Measurements from ENCODE around the gene LRRC4C.

The LRRC4C gene

GRCh38 chr11:40421208-40421981, 1038.1 kb downstream of the LRRC4C start:
- no peak for DNase-seq

- DNase-seq: no peak
Observed at GRCh38 chr11:40417627-40418026, 1041.8 kb downstream of the LRRC4C start.

- DNase-seq: no peak
Observed at GRCh38 chr11:40407355-40407754, 1052.1 kb downstream of the LRRC4C start.

- DNase-seq: no peak
Observed at GRCh38 chr11:40405614-40406013, 1053.8 kb downstream of the LRRC4C start.

GRCh38 chr11:40403321-40403720, 1056.1 kb downstream of the LRRC4C start:
- no peak for DNase-seq

GRCh38 chr11:40401132-40401853, 1058.2 kb downstream of the LRRC4C start:
- no peak for DNase-seq

- no peak for DNase-seq
Observed at GRCh38 chr11:40397141-40397540, 1062.3 kb downstream of the LRRC4C start.

- DNase-seq: no peak
Observed at GRCh38 chr11:40393511-40393910, 1065.9 kb downstream of the LRRC4C start.

GRCh38 chr11:40391679-40392078, 1067.8 kb downstream of the LRRC4C start:
- DNase-seq: no peak

- no peak for DNase-seq
Observed at GRCh38 chr11:40388097-40388818, 1071.2 kb downstream of the LRRC4C start.

- DNase-seq: no peak
Observed at GRCh38 chr11:40387240-40387980, 1072.0 kb downstream of the LRRC4C start.

GRCh38 chr11:40384991-40385390, 1074.5 kb downstream of the LRRC4C start:
- DNase-seq: no peak

GRCh38 chr11:40381481-40381880, 1078.0 kb downstream of the LRRC4C start:
- DNase-seq: no peak

- DNase-seq: no peak
Observed at GRCh38 chr11:40380835-40381234, 1078.6 kb downstream of the LRRC4C start.

GRCh38 chr11:40376331-40376730, 1083.1 kb downstream of the LRRC4C start:
- no peak for DNase-seq

GRCh38 chr11:40370821-40371616, 1088.4 kb downstream of the LRRC4C start:
- no peak for DNase-seq

GRCh38 chr11:40360206-40360798, 1099.2 kb downstream of the LRRC4C start:
- no peak for DNase-seq

GRCh38 chr11:40354121-40354520, 1105.3 kb downstream of the LRRC4C start:
- no peak for DNase-seq

- DNase-seq: no peak
Observed at GRCh38 chr11:40340911-40341310, 1118.5 kb downstream of the LRRC4C start.

- DNase-seq: no peak
Observed at GRCh38 chr11:40338739-40339138, 1120.7 kb downstream of the LRRC4C start.

- no peak for DNase-seq
Observed at GRCh38 chr11:40338062-40338461, 1121.4 kb downstream of the LRRC4C start.

- DNase-seq: no peak
Observed at GRCh38 chr11:40337118-40337517, 1122.3 kb downstream of the LRRC4C start.

Data from CD4-positive, alpha-beta T cell treated with Interferon gamma for 1 hour (primary cell).